Astrocyte (in vitro differentiated cells and primary cell): ENCODE measurements around the gene SAMD4A. TPM values are rescaled to one million over a fixed set of nuclear protein-coding genes. Genes with fewer than 3 reads are reported as not detected.

Experiments used
- DNase-seq: peaks from one replicate; pipeline ENCODE4 v3.0.0-alpha.2; 2010; ENCODE audit warnings: low read depth
- FAIRE-seq: peaks from 2 replicates; lab custom pipeline; 2011; peaks lifted over from hg19 to GRCh38; lab: Jason Lieb, UNC
- H2AFZ ChIP-seq: 2 replicates; pipeline ENCODE4 v1.6.0; 2012; ENCODE audit warnings: low read depth, low read length, inconsistent platforms
- H3K27ac ChIP-seq: 2 replicates; pipeline ENCODE4 v1.5.1; 2011; ENCODE audit warnings: low read depth, low read length, inconsistent platforms
- H3K27me3 ChIP-seq: 2 replicates; pipeline ENCODE4 v1.6.0; 2011; ENCODE audit warnings: low read length, inconsistent platforms; ENCODE audit not compliant: insufficient read depth
- H3K36me3 ChIP-seq: 2 replicates; pipeline ENCODE4 v1.5.1; 2011; ENCODE audit warnings: low read length, inconsistent platforms; ENCODE audit not compliant: insufficient read depth
- H3K4me1 ChIP-seq: 2 replicates; pipeline ENCODE4 v1.5.1; 2011; ENCODE audit warnings: low read length, inconsistent platforms; ENCODE audit not compliant: insufficient read depth
- H3K4me2 ChIP-seq: 2 replicates; pipeline ENCODE4 v1.6.0; 2012; ENCODE audit warnings: low read length, inconsistent platforms
- H3K4me3 ChIP-seq: 2 replicates; pipeline ENCODE4 v1.5.1; 2011; ENCODE audit warnings: low read depth, mild to moderate bottlenecking, low read length, inconsistent platforms; ENCODE audit not compliant: insufficient read depth
- H3K79me2 ChIP-seq: 2 replicates; pipeline ENCODE4 v1.6.0; 2012; ENCODE audit warnings: mild to moderate bottlenecking, low read length, inconsistent platforms; ENCODE audit not compliant: insufficient read depth
- H3K9ac ChIP-seq: 2 replicates; pipeline ENCODE4 v1.6.0; 2012; ENCODE audit warnings: mild to moderate bottlenecking, low read length, inconsistent platforms
- H3K9me3 ChIP-seq: 2 replicates; pipeline ENCODE4 v1.5.1; 2012; ENCODE audit warnings: low read depth, mild to moderate bottlenecking, low read length, inconsistent platforms; ENCODE audit not compliant: insufficient read depth
- H4K20me1 ChIP-seq: 2 replicates; pipeline ENCODE4 v1.6.0; 2012; ENCODE audit warnings: low read length, inconsistent platforms; ENCODE audit not compliant: insufficient read depth
- H3K27ac Mint-ChIP-seq: one replicate; pipeline ENCODE4 v1.8.0; 2021; ENCODE audit warnings: mild to moderate bottlenecking, mixed read lengths; ENCODE audit not compliant: unreplicated experiment
- H3K27me3 Mint-ChIP-seq: one replicate; pipeline ENCODE4 v1.8.0; 2021; ENCODE audit warnings: low read depth, mixed read lengths; ENCODE audit not compliant: unreplicated experiment
- H3K36me3 Mint-ChIP-seq: one replicate; pipeline ENCODE4 v1.8.0; 2021; ENCODE audit warnings: low read depth, mixed read lengths; ENCODE audit not compliant: unreplicated experiment
- H3K4me1 Mint-ChIP-seq: one replicate; pipeline ENCODE4 v1.8.0; 2021; ENCODE audit warnings: low read depth, mixed read lengths; ENCODE audit not compliant: unreplicated experiment
- H3K4me3 Mint-ChIP-seq: one replicate; pipeline ENCODE4 v1.8.0; 2021; ENCODE audit warnings: mild to moderate bottlenecking, moderate library complexity, mixed read lengths; ENCODE audit not compliant: unreplicated experiment
- H3K9me3 Mint-ChIP-seq: one replicate; pipeline ENCODE4 v1.8.0; 2021; ENCODE audit warnings: mild to moderate bottlenecking, mixed read lengths; ENCODE audit not compliant: unreplicated experiment
- EZH2 ChIP-seq: IDR thresholded peaks from 2 replicates; pipeline ENCODE4 v1.6.1; 2012; ENCODE audit warnings: mild to moderate bottlenecking, low read length, inconsistent platforms; ENCODE audit not compliant: insufficient read depth
- total RNA-seq: library from RNA; stranded (reverse); gene quantifications from 2 replicates; pipeline ENCODE4 v1.2.1, GENCODE V29; 2021
- TF ChIP-seq, protein P1 (sequence below): IDR thresholded peaks from 2 replicates; pipeline ENCODE4 v1.5.1; 2011; ENCODE audit warnings: low read depth, mild to moderate bottlenecking, inconsistent platforms, low read length, moderate library complexity; ENCODE audit not compliant: insufficient read depth

Gene SAMD4A
- total RNA-seq, 1 donor from 2014 or later: 68.2 TPM

DNA sequence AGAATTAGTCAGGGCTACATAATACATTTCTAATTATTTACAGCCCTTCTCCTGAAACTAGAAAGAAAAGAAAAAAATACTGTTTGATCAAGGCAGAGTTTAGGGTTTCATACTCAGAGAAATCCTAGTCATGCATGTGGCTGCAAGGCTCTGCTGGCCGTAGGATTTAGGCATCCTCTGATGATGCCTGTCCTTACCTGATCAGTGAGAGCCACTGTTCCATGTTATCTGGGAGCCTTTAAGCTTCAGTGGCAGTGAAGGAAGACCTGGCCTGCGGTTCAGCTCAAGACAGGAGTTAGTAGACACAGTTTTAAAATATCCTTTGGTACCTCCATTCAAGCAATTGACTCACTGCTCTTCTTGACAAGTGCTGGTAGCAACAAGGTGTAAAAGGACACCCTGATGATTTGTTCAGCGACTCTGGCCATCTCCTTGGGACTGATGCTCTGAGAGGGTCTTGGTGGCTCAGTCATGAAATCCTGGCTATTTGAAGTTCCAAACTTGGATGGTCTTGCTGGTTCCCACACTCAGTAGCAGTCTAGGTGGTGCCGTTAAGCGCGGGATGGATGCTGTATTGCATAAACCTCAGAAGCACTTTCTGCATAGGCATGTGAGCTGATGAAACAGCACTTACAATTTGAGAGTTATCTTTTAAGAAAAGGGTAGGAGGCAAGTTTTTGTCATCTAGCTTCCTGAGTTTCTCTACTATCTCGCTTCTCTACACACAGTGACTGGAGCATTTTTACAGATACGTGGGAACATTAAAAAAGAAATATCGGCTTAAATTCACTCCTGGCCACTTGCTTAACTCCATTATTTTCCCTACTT is 162.0 kb downstream of the SAMD4A start:
- no peaks in the 10 kb centered on the region for H3K27me3 ChIP-seq
- DNase-seq: no peak
- H3K27me3 Mint-ChIP-seq: no peaks in the 10 kb centered on the region
- H4K20me1 ChIP-seq: peaks cover 52% of the 10 kb centered on the region
- H3K79me2 ChIP-seq: peaks cover 24% of the 10 kb centered on the region
- no peak overlapping the region for H3K4me2 ChIP-seq
- no peak for TF ChIP-seq EZH2
- TF ChIP-seq, protein P1, sequence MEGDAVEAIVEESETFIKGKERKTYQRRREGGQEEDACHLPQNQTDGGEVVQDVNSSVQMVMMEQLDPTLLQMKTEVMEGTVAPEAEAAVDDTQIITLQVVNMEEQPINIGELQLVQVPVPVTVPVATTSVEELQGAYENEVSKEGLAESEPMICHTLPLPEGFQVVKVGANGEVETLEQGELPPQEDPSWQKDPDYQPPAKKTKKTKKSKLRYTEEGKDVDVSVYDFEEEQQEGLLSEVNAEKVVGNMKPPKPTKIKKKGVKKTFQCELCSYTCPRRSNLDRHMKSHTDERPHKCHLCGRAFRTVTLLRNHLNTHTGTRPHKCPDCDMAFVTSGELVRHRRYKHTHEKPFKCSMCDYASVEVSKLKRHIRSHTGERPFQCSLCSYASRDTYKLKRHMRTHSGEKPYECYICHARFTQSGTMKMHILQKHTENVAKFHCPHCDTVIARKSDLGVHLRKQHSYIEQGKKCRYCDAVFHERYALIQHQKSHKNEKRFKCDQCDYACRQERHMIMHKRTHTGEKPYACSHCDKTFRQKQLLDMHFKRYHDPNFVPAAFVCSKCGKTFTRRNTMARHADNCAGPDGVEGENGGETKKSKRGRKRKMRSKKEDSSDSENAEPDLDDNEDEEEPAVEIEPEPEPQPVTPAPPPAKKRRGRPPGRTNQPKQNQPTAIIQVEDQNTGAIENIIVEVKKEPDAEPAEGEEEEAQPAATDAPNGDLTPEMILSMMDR: no peak
- peaks cover 5% of the 10 kb centered on the region for H3K4me1 ChIP-seq
- H3K4me1 Mint-ChIP-seq: peaks cover 50% of the 10 kb centered on the region
- no peak overlapping the region for H3K27ac ChIP-seq
- no peaks in the 10 kb centered on the region for H3K9me3 Mint-ChIP-seq
- H3K27ac Mint-ChIP-seq: no peak overlapping the region
- no peak overlapping the region for H3K4me3 Mint-ChIP-seq
- no peak overlapping the region for H3K9ac ChIP-seq
- FAIRE-seq: no peak
- H3K36me3 ChIP-seq: no peaks in the 10 kb centered on the region
- no peaks in the 10 kb centered on the region for H3K36me3 Mint-ChIP-seq
- no peak overlapping the region for H2AFZ ChIP-seq
- no peaks in the 10 kb centered on the region for H3K9me3 ChIP-seq
- no peak overlapping the region for H3K4me3 ChIP-seq

DNA sequence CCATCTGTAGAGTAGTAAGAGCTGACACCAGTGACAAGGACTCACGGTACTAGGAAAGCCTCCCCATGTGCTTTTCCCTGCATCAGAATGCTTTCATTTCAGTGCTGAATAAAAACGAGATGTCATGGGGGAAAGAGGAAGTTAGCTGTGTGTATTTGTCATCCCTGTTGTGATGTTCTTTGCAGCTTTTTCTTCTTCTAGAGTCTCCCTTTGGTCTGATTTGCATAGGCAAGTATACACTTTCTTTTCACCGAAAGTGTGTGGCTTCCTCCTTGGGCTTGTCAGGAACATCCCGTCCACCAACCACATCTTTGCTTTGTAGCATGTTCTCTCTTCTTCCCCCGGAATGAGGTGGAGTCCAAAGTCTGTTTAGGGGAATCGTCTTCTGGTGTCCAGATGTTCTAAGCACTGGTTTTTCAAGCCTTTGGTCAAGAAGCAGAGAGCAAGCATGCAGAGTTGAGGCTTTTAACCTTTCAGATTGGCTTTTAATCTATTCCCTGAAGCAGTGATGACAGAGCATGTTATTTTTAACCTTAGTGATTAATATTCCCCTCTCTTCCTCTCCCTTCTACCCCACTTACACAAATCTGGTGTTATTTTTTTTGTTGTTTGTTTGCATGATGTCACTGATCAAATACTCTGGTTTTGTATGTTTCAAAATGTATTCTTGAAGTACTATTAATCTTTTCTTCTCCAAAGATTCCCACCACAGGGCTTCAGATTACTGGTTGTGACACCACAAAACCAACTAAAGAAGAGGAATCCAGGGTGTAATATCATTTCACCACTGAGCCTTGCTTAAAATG is 163.4 kb downstream of the SAMD4A start:
- Histone ChIP-seq H3K9me3 (no peaks in the 10 kb centered on the region), H3K4me2 (peak overlapping the region; percentile 46), H3K27ac (peak overlapping the region; percentile 0), H3K79me2 (peaks cover 19% of the 10 kb centered on the region), H3K27me3 (no peaks in the 10 kb centered on the region), H3K4me3 (no peak overlapping the region), H3K9ac (no peak overlapping the region), H3K36me3 (no peaks in the 10 kb centered on the region), H4K20me1 (peaks cover 45% of the 10 kb centered on the region), H3K4me1 (peaks cover 5% of the 10 kb centered on the region), H2AFZ (no peak overlapping the region)
- H3K4me3 Mint-ChIP-seq: no peak overlapping the region
- H3K27ac Mint-ChIP-seq: peak overlapping the region; percentile 73
- DNase-seq (peak; percentile 74), FAIRE-seq (peak; percentile 58)
- H3K9me3 Mint-ChIP-seq: no peaks in the 10 kb centered on the region
- no peak for TF ChIP-seq EZH2
- TF ChIP-seq, protein P1: no peak
- no peaks in the 10 kb centered on the region for H3K27me3 Mint-ChIP-seq
- no peaks in the 10 kb centered on the region for H3K36me3 Mint-ChIP-seq
- H3K4me1 Mint-ChIP-seq: peaks cover 48% of the 10 kb centered on the region
